ENCODE measurements around the gene NIBAN1. TPM values are rescaled to one million over a fixed set of nuclear protein-coding genes. Genes with fewer than 3 reads are reported as not detected.
"Not testable (repeated sequence)": the region's sequence is repeated elsewhere in the genome, so short reads cannot be mapped to it uniquely, and the experiment has no call there.

Gene NIBAN1
- total and polyA plus RNA-seq, 2 experiments from 2014 or later, result 0.05 to 0.66 TPM

DNA sequence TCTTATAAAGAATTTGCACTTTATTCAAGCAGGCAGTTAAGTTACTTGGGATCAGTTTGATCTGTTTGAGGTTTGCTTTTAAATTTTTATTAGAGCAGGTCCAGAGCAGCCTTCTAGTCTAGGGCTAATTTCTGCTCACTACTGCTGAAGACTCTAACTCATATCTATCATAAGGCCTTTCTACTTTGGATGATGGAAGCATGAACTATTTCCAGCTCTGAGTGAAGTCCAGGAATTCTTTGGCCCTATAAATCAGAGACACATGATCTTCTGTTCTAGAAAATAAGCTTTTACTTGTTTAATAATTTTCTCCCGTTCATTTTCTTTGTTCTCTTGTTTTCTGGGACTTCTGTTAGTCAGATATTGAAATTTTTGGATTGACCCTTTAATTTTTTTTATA lies 14.7 kb downstream of the NIBAN1 start:
- no peak for DNase-seq (ENCODE audit: low read depth in 1 of 2, low spot score in 1 of 2)
- Histone ChIP-seq H3K4me3 (no peak overlapping the region), H3K27ac (no peak overlapping the region), H3K4me1 (ENCODE audit: low read depth) (no peaks in the 10 kb centered on the region), H3K36me3 (no peaks in the 10 kb centered on the region), H3K27me3 (no peaks in the 10 kb centered on the region), H3K9me3 (ENCODE audit: low read depth) (no peaks in the 10 kb centered on the region)
- TF ChIP-seq, protein P1, sequence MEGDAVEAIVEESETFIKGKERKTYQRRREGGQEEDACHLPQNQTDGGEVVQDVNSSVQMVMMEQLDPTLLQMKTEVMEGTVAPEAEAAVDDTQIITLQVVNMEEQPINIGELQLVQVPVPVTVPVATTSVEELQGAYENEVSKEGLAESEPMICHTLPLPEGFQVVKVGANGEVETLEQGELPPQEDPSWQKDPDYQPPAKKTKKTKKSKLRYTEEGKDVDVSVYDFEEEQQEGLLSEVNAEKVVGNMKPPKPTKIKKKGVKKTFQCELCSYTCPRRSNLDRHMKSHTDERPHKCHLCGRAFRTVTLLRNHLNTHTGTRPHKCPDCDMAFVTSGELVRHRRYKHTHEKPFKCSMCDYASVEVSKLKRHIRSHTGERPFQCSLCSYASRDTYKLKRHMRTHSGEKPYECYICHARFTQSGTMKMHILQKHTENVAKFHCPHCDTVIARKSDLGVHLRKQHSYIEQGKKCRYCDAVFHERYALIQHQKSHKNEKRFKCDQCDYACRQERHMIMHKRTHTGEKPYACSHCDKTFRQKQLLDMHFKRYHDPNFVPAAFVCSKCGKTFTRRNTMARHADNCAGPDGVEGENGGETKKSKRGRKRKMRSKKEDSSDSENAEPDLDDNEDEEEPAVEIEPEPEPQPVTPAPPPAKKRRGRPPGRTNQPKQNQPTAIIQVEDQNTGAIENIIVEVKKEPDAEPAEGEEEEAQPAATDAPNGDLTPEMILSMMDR (IDR thresholded peaks at IDR 0.05; ENCODE audit: low read depth, low read length), result no peak

DNA sequence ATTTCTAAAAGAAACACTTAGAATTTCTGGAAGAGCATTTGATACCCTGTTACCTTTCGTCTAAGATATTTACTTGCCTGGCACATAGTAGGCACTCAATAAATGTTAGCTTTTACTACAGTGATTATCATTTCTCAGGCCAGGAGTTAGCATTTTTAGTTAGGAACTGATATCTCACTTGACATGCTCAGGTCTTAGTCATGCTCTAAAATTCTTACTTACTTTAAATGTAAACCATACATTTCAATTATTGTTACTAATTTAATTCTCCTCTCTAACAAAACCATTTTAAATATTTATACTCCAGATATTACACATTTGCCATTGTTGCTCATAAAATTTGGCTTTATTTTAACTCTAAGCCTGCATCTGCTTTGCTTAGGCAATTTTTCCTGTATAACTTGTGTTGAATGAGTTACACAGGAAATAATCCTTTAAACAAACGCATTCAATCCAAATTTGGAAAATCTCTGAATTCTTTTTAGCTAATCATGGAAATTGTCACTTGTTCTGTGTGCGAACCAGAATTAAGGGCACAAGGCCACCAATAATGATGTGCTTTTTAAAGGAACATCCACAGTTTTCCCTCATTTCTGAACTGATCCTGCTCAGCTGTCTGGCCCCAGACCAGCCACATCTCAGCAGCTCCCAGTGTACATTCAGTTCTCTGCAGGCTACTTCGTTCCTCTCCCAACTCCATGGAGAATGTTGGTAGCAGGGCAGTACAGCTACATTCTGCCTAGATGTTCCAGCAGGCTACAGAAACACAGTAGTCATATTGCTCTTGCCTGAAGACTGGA lies 15.6 kb downstream of the NIBAN1 start:
- H3K36me3 ChIP-seq, result no peaks in the 10 kb centered on the region
- H3K27me3 ChIP-seq, result no peaks in the 10 kb centered on the region
- H3K4me1 ChIP-seq (ENCODE audit: low read depth), result no peaks in the 10 kb centered on the region
- no peak overlapping the region for H3K27ac ChIP-seq
- H3K9me3 ChIP-seq (ENCODE audit: low read depth), result no peaks in the 10 kb centered on the region
- TF ChIP-seq, protein P1 (IDR thresholded peaks at IDR 0.05; ENCODE audit: low read depth, low read length), result no peak
- H3K4me3 ChIP-seq, result no peak overlapping the region
- peak in 1 of 2 donors; percentile 60 for DNase-seq (ENCODE audit: low read depth in 1 of 2, low spot score in 1 of 2)

DNA sequence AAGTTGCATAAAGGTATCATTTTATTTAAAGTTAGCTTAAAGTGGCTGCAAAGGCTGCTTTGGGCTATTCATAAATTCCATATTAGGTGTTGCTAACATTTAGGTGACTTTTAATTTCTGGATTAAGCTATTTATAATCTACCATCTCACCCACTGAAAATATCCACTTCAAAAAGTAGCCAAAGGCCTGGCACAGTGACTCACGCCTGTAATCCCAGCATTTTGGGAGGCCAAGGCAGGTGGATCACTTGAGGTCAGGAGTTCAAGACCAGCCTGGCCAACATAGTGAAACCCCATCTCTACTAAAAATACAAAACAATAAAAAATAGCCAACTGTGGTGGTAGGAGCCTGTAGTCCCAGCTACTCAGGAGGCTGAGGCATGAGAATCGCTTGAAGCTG lies 16.4 kb downstream of the NIBAN1 start:
- not testable (repeated sequence) for H3K36me3 ChIP-seq; H3K27me3 ChIP-seq; H3K4me3 ChIP-seq; H3K4me1 ChIP-seq (ENCODE audit: low read depth); H3K27ac ChIP-seq; H3K9me3 ChIP-seq (ENCODE audit: low read depth); DNase-seq (ENCODE audit: low read depth in 1 of 2, low spot score in 1 of 2)

DNA sequence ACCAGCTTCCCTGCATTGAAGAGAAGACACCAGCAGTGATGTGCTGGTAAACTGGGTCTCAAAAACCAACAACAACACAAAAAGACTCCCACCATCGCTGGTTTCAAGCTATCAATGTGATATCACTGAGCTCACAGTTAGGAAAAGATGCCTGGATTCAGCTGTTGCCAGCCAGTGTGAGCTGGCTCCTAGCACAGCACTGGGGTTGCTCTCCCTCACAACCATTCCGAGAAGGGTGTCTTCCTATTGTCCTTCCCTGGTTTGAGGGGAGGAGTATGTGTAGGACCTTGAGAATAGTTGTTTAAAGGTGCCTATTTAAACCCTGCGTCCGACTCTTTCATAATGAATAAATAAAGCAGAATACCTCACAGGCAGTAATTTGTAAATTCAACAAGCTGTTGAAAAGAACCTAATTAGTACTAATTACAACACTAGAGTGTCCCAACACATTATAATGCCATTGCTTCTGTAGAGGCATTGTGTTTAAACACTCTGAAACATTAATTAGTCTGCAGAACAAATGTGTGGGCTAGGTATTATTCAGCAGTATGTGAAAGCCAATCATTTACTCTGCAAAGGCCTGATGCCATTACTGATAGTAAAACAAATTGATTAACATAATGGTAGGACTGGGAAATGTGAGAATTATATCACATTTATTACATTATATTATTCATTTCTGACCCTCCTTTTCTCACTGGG lies 17.2 kb downstream of the NIBAN1 start:
- no peak overlapping the region for H3K27ac ChIP-seq
- no peaks in the 10 kb centered on the region for H3K4me1 ChIP-seq (ENCODE audit: low read depth)
- no peaks in the 10 kb centered on the region for H3K9me3 ChIP-seq (ENCODE audit: low read depth)
- no peak overlapping the region for H3K4me3 ChIP-seq
- DNase-seq (ENCODE audit: low read depth in 1 of 2, low spot score in 1 of 2), result no peak
- TF ChIP-seq, protein P1 (IDR thresholded peaks at IDR 0.05; ENCODE audit: low read depth, low read length), result no peak
- no peaks in the 10 kb centered on the region for H3K36me3 ChIP-seq
- H3K27me3 ChIP-seq, result no peaks in the 10 kb centered on the region

DNA sequence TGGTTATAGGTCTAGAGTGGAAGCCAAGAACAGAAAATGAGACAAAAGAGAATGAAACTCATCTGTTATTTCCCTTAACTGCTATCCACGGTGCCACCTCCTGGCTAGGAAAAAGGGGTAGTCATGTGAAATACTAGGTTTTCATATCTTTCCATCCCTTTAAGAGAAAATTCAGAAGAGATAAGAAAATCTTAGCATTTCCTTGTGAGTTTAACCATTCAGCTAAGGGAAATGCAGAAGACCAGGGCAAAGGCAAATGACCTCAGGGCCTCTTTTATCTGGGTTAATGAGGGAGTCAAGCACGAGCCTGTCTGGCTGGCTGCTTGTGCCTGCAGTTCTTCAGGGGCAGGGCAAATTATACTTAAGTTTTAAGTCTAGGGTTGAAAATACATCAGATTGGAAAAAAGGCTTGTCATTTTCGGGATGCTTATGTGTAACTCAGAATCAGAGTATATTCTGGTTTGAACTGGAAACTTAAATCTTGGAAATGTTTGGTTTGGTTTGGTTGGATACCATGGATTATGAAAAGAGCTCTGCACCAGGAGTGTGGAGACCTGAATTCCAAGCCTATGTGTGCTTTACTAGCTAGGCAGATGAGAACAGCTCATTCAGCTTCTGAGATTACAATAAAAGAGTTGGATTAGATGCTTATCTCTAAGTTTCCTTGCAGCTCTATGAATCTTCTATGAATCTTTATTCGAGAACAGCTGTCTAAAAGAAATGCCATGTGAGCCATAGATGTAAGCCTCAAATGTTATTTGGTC lies 19.9 kb downstream of the NIBAN1 start:
- TF ChIP-seq, protein P1 (IDR thresholded peaks at IDR 0.05; ENCODE audit: low read depth, low read length), result peak; percentile 10
- Histone ChIP-seq H3K27me3 (no peaks in the 10 kb centered on the region), H3K36me3 (no peaks in the 10 kb centered on the region), H3K9me3 (ENCODE audit: low read depth) (no peaks in the 10 kb centered on the region), H3K27ac (no peak overlapping the region), H3K4me3 (no peak overlapping the region), H3K4me1 (ENCODE audit: low read depth) (no peaks in the 10 kb centered on the region)
- peak; percentile 11 to 31 for DNase-seq (ENCODE audit: low read depth in 1 of 2, low spot score in 1 of 2)

All from cardiac muscle cell (in vitro differentiated cells and primary cell).